ENCODE results near the gene PHRF1. TPM values are rescaled to one million over a fixed set of nuclear protein-coding genes. Genes with fewer than 3 reads are reported as not detected.

The PHRF1 gene, protein sequence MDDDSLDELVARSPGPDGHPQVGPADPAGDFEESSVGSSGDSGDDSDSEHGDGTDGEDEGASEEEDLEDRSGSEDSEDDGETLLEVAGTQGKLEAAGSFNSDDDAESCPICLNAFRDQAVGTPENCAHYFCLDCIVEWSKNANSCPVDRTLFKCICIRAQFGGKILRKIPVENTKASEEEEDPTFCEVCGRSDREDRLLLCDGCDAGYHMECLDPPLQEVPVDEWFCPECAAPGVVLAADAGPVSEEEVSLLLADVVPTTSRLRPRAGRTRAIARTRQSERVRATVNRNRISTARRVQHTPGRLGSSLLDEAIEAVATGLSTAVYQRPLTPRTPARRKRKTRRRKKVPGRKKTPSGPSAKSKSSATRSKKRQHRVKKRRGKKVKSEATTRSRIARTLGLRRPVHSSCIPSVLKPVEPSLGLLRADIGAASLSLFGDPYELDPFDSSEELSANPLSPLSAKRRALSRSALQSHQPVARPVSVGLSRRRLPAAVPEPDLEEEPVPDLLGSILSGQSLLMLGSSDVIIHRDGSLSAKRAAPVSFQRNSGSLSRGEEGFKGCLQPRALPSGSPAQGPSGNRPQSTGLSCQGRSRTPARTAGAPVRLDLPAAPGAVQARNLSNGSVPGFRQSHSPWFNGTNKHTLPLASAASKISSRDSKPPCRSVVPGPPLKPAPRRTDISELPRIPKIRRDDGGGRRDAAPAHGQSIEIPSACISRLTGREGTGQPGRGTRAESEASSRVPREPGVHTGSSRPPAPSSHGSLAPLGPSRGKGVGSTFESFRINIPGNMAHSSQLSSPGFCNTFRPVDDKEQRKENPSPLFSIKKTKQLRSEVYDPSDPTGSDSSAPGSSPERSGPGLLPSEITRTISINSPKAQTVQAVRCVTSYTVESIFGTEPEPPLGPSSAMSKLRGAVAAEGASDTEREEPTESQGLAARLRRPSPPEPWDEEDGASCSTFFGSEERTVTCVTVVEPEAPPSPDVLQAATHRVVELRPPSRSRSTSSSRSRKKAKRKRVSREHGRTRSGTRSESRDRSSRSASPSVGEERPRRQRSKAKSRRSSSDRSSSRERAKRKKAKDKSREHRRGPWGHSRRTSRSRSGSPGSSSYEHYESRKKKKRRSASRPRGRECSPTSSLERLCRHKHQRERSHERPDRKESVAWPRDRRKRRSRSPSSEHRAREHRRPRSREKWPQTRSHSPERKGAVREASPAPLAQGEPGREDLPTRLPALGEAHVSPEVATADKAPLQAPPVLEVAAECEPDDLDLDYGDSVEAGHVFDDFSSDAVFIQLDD (N-terminal part only)
- 17.0 TPM for total RNA-seq
- 23.7 TPM for polyA plus RNA-seq
- long read RNA-seq, donor 1, result 0 reads
- long read RNA-seq, donor 2, result 0 reads
- long read RNA-seq, donor 3, result 0 reads
- long read RNA-seq, donor 4, result 0 reads
- long read RNA-seq, donor 5, full-length matches to known transcripts, result 1 of 19 reads
- long read RNA-seq, donor 5, partial matches to known transcripts, result 18 of 19 reads
- long read RNA-seq, donor 5, other reads (novel, unspliced or antisense), result 0 of 19 reads
- long read RNA-seq, donor 6, result 0 reads
- long read RNA-seq, donor 7, partial matches to known transcripts, result 5 of 5 reads
- long read RNA-seq, donor 7, other reads (novel, unspliced or antisense), result 0 of 5 reads
- long read RNA-seq, donor 8, result 0 reads
- long read RNA-seq, donor 9, result 0 reads
- long read RNA-seq, donor 10, partial matches to known transcripts, result 8 of 8 reads
- long read RNA-seq, donor 10, other reads (novel, unspliced or antisense), result 0 of 8 reads

- H3K9me3 ChIP-seq (ENCODE audit: control insufficient read depth in 2 of 2, insufficient read depth in 1 of 2, low read length in 1 of 2), result no peaks in the 10 kb centered on the region
- peak; percentile 81 to 95 (median 91) for DNase-seq (ENCODE audit: low read depth in 6 of 9, low spot score in 9 of 9)
- peak within 1 kb of the TSS; percentile 94 to 97 for H3K27ac ChIP-seq (ENCODE audit: low read depth in 1 of 2, low read length in 1 of 2)
- H3K27me3 ChIP-seq (ENCODE audit: control insufficient read depth in 2 of 2, insufficient read depth in 1 of 2, low read length in 1 of 2), result peaks cover 0 to 8% of the 10 kb centered on the region in 2 donors
- under 1% methylated on average over 98 of the region's 99 CpGs for WGBS
- H3K4me1 ChIP-seq (ENCODE audit: control insufficient read depth in 2 of 2, insufficient read depth in 2 of 2, low read length in 2 of 2), result peaks cover 30 to 79% of the 10 kb centered on the region in 2 donors
- peak within 1 kb of the TSS; percentile 84 to 93 for H3K4me3 ChIP-seq (ENCODE audit: low read length in 2 of 2)
- peaks cover under 1 to 5% of the 10 kb centered on the region in 2 donors for H3K36me3 ChIP-seq (ENCODE audit: control insufficient read depth in 2 of 2, insufficient read depth in 2 of 2, low read length in 1 of 2)
Measured at GRCh38 chr11:575996-576768, at the start of gene PHRF1. Gene PHRF1 (plus strand): TSS chr11:576470. CDS start chr11:581513, 5,043 bp downstream.

DNA sequence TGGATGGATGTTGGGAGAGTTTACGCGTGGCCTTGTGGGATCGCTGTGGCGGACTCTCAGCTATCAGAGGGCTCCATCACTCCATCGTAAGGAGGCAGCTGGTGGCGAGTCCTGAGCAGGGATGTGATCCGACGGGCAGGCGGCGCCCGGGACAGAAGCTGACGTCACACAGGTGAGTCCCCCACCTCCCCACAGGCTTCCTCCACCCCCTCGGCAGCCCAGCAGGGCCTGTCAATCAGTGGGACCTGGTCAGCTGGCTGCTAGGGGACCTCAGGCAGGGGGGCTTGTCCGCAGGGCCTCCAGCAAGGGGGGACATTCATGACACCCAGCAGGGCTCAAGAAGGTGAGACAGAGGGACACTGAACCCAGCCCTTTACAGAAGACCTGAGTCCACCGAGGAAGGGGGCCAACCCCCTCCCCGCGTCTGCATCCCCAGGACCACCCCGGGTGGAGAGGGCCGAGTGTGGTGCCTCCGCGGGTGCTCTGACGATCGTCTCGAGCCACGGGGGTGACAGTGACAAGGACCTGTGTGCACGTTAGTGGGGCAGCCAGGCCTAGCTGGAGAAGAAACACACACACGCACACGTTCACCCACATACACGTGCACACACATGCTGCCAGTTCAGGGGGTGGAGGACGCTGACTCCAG is 48.0 kb upstream of the PHRF1 start:
- 93% methylated on average over 30 of the region's 30 CpGs for WGBS
- H3K4me1 ChIP-seq (ENCODE audit: control insufficient read depth in 2 of 2, insufficient read depth in 2 of 2, low read length in 2 of 2), result no peaks in the 10 kb centered on the region
- no peak overlapping the region for H3K4me3 ChIP-seq (ENCODE audit: low read length in 2 of 2)
- no peaks in the 10 kb centered on the region for H3K27me3 ChIP-seq (ENCODE audit: control insufficient read depth in 2 of 2, insufficient read depth in 1 of 2, low read length in 1 of 2)
- no peak for DNase-seq (ENCODE audit: low read depth in 6 of 9, low spot score in 9 of 9)
- no peak overlapping the region for H3K27ac ChIP-seq (ENCODE audit: low read depth in 1 of 2, low read length in 1 of 2)
- peaks cover 25 to 26% of the 10 kb centered on the region in 2 donors for H3K36me3 ChIP-seq (ENCODE audit: control insufficient read depth in 2 of 2, insufficient read depth in 2 of 2, low read length in 1 of 2)
- no peaks in the 10 kb centered on the region for H3K9me3 ChIP-seq (ENCODE audit: control insufficient read depth in 2 of 2, insufficient read depth in 1 of 2, low read length in 1 of 2)

GRCh38 chr11:528815-529727 is 47.2 kb upstream of the PHRF1 start:
- 96% methylated on average over 29 of the region's 29 CpGs for WGBS
- no peak overlapping the region for H3K4me3 ChIP-seq (ENCODE audit: low read length in 2 of 2)
- H3K27me3 ChIP-seq (ENCODE audit: control insufficient read depth in 2 of 2, insufficient read depth in 1 of 2, low read length in 1 of 2), result no peaks in the 10 kb centered on the region
- no peaks in the 10 kb centered on the region for H3K9me3 ChIP-seq (ENCODE audit: control insufficient read depth in 2 of 2, insufficient read depth in 1 of 2, low read length in 1 of 2)
- H3K4me1 ChIP-seq (ENCODE audit: control insufficient read depth in 2 of 2, insufficient read depth in 2 of 2, low read length in 2 of 2), result peaks cover 1 to 3% of the 10 kb centered on the region in 2 donors
- DNase-seq (ENCODE audit: low read depth in 6 of 9, low spot score in 9 of 9), result no peak
- H3K27ac ChIP-seq (ENCODE audit: low read depth in 1 of 2, low read length in 1 of 2), result no peak overlapping the region
- H3K36me3 ChIP-seq (ENCODE audit: control insufficient read depth in 2 of 2, insufficient read depth in 2 of 2, low read length in 1 of 2), result peaks cover 29 to 31% of the 10 kb centered on the region in 2 donors

DNA sequence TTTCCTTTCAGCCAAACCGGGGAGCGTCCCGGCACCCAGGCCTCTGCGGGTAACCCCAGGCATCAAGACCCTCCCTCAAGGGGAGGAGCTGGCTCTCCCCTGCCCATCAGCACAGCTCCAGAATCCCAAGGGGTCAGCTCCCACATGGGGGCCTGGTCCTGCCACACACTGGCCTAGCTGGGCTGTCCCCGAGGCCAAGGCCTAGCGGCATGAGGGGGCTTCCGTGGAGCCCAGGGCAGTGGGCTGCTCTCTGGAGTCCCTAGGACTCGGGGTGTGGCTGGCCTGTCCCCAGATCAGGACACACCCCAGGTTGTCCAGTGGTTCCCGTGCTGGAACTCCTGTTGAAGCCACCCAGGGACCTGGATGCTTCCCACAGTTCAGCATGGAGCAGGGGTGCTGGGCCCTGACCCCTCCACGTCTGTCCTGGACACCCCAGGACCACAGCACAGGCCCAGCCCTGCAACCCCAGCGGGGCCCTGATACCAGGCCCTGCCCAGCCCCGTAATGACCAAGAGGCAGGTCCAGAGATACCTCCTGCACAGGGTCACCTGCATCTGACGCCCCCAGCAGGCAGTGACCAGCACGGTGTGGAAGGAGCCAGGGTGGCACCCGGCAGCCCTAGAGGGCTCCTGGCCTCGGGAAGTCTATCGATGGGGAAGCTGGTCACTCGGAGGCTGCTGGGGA is 46.4 kb upstream of the PHRF1 start:
- Histone ChIP-seq H3K36me3 (ENCODE audit: control insufficient read depth in 2 of 2, insufficient read depth in 2 of 2, low read length in 1 of 2) (peaks cover 29 to 31% of the 10 kb centered on the region in 2 donors), H3K4me1 (ENCODE audit: control insufficient read depth in 2 of 2, insufficient read depth in 2 of 2, low read length in 2 of 2) (peaks cover 8 to 11% of the 10 kb centered on the region in 2 donors), H3K4me3 (ENCODE audit: low read length in 2 of 2) (no peak overlapping the region), H3K9me3 (ENCODE audit: control insufficient read depth in 2 of 2, insufficient read depth in 1 of 2, low read length in 1 of 2) (no peaks in the 10 kb centered on the region), H3K27me3 (ENCODE audit: control insufficient read depth in 2 of 2, insufficient read depth in 1 of 2, low read length in 1 of 2) (no peaks in the 10 kb centered on the region), H3K27ac (ENCODE audit: low read depth in 1 of 2, low read length in 1 of 2) (no peak overlapping the region)
- no peak for DNase-seq (ENCODE audit: low read depth in 6 of 9, low spot score in 9 of 9)
- WGBS, result 95% methylated on average over 18 of the region's 18 CpGs

- H3K36me3 ChIP-seq (ENCODE audit: control insufficient read depth in 2 of 2, insufficient read depth in 2 of 2, low read length in 1 of 2), result peaks cover 29 to 31% of the 10 kb centered on the region in 2 donors
- no peaks in the 10 kb centered on the region for H3K9me3 ChIP-seq (ENCODE audit: control insufficient read depth in 2 of 2, insufficient read depth in 1 of 2, low read length in 1 of 2)
- WGBS, result 93% methylated on average over 28 of the region's 28 CpGs
- DNase-seq (ENCODE audit: low read depth in 6 of 9, low spot score in 9 of 9), result no peak
- peaks cover 2 to 4% of the 10 kb centered on the region in 2 donors for H3K27me3 ChIP-seq (ENCODE audit: control insufficient read depth in 2 of 2, insufficient read depth in 1 of 2, low read length in 1 of 2)
- H3K4me1 ChIP-seq (ENCODE audit: control insufficient read depth in 2 of 2, insufficient read depth in 2 of 2, low read length in 2 of 2), result peaks cover 11 to 14% of the 10 kb centered on the region in 2 donors
- H3K27ac ChIP-seq (ENCODE audit: low read depth in 1 of 2, low read length in 1 of 2), result no peak overlapping the region
- H3K4me3 ChIP-seq (ENCODE audit: low read length in 2 of 2), result no peak overlapping the region
Measured at GRCh38 chr11:530960-531831, 45.1 kb upstream of the PHRF1 start.

DNA sequence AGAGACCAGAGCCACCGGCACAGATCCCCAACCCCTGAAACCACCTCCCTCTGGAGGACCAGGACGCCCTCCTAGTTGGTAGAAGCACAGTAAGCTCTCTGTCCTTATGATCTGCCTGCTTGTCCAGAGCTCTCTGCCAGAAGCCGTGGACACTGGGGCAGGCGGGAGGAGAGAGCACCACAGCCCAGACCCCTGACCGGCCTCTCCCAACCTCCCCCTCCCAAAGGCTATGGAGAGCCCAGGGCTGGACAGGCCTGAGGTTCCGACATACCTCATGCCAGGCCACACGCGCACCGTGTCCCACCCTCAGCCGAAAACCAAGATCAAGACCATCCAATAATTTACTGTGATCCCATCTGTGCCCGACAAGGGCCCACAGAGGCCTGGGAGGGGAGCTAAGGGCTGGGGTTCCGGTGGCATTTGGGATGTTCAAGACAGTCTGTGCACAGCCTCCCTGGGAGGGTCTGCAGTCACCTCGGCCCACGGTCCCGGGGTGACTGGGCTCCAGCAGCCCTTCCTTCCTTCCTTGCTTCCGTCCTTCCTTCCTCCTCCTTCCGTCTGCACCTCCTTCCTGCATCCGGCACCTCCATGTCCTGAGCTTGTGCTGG is 44.2 kb upstream of the PHRF1 start:
- Histone ChIP-seq H3K4me3 (ENCODE audit: low read length in 2 of 2) (no peak overlapping the region), H3K4me1 (ENCODE audit: control insufficient read depth in 2 of 2, insufficient read depth in 2 of 2, low read length in 2 of 2) (peaks cover 15 to 19% of the 10 kb centered on the region in 2 donors), H3K36me3 (ENCODE audit: control insufficient read depth in 2 of 2, insufficient read depth in 2 of 2, low read length in 1 of 2) (peaks cover 29 to 31% of the 10 kb centered on the region in 2 donors), H3K27ac (ENCODE audit: low read depth in 1 of 2, low read length in 1 of 2) (no peak overlapping the region), H3K9me3 (ENCODE audit: control insufficient read depth in 2 of 2, insufficient read depth in 1 of 2, low read length in 1 of 2) (peaks cover 0 to 3% of the 10 kb centered on the region in 2 donors), H3K27me3 (ENCODE audit: control insufficient read depth in 2 of 2, insufficient read depth in 1 of 2, low read length in 1 of 2) (peaks cover 10 to 12% of the 10 kb centered on the region in 2 donors)
- WGBS, result 95% methylated on average over 18 of the region's 18 CpGs
- DNase-seq (ENCODE audit: low read depth in 6 of 9, low spot score in 9 of 9), result no peak

Measured in thymus (tissue), 14 donors.